GM12878 (cell line): ENCODE results near the gene SLC6A1. TPM values are rescaled to one million over a fixed set of nuclear protein-coding genes. Genes with fewer than 3 reads are reported as not detected.

Source experiments
- ATAC-seq: fragments of 200-7000 bp; cut with Tn5 transposase; 3 replicates; pipeline ENCODE4 v1.9.1; 2020; ENCODE audit warnings: mild to moderate bottlenecking, moderate library complexity
- BruUV-seq: library from RNA; stranded (reverse); fragments of 400-500 nt; replicated peaks from 2 replicates; lab custom pipeline; 2021; lab: Mats Ljungman, UMichigan
- CTCF ChIA-PET: fragments of 300-600 bp; sonication (Branson Sonifier 250); formaldehyde crosslinking; extraction: SDS; loops from one replicate; lab custom pipeline; 2021; ENCODE audit warnings: inconsistent platforms; lab: Yijun Ruan, JAX
- POLR2A ChIA-PET: fragments of 350-600 bp; formaldehyde crosslinking; extraction: SDS; loops from one replicate; lab custom pipeline; 2021; ENCODE audit warnings: inconsistent platforms; lab: Charles Lee
- RAD21 ChIA-PET: fragments of 300-600 bp; sonication (Branson Sonifier 250); formaldehyde crosslinking; loops from one replicate; lab custom pipeline; 2023; ENCODE audit warnings: antibody characterized with exemption; ENCODE audit not compliant: unreplicated experiment; lab: Charles Lee
- SMC1A ChIA-PET: fragments of 300-600 bp; sonication (Branson Sonifier 250); formaldehyde crosslinking; loops from one replicate; lab custom pipeline; 2023; ENCODE audit not compliant: unreplicated experiment, uncharacterized antibody; lab: Charles Lee
- DNase-seq: peaks from one replicate; pipeline ENCODE4 v3.0.0-alpha.2; 2011; ENCODE audit warnings: low read depth, low spot score
- FAIRE-seq: peaks from 3 replicates; lab custom pipeline; 2011; peaks lifted over from hg19 to GRCh38; lab: Jason Lieb, UNC
- H2AFZ ChIP-seq: 2 replicates; pipeline ENCODE4 v1.6.0; 2011; ENCODE audit warnings: low read depth, low read length, control low read depth; ENCODE audit not compliant: control insufficient read depth
- H3K27ac ChIP-seq: 2 replicates; pipeline ENCODE4 v1.5.1; 2011; ENCODE audit warnings: control low read depth; ENCODE audit not compliant: control insufficient read depth, insufficient read depth
- H3K27me3 ChIP-seq, 2 experiments: replicated peaks in 1 of 2; 2 replicates each; pipeline versions ENCODE4 v1.6.0 to v1.6.1; 2011; ENCODE audit warnings: low read length in 1 of 2; ENCODE audit not compliant: control insufficient read depth in 2 of 2, insufficient read depth in 2 of 2
- H3K36me3 ChIP-seq, 2 experiments: 2 replicates each; pipeline ENCODE4 v1.5.1; 2011; ENCODE audit warnings: low read length in 1 of 2; ENCODE audit not compliant: control insufficient read depth in 2 of 2, insufficient read depth in 2 of 2
- H3K4me1 ChIP-seq: 2 replicates; pipeline ENCODE4 v1.6.1; 2011; ENCODE audit warnings: mild to moderate bottlenecking, low read length, moderate library complexity, mixed read lengths; ENCODE audit not compliant: control insufficient read depth, insufficient read depth
- H3K4me2 ChIP-seq: 2 replicates; pipeline ENCODE4 v1.6.0; 2011; ENCODE audit warnings: control low read depth; ENCODE audit not compliant: control insufficient read depth, insufficient read depth
- H3K4me3 ChIP-seq: fragments of 200-600 bp; sonication (generic); 2 replicates; pipeline ENCODE4 v1.5.1; 2016
- H3K79me2 ChIP-seq: 2 replicates; pipeline ENCODE4 v1.6.0; 2011; ENCODE audit warnings: low read length; ENCODE audit not compliant: control insufficient read depth, insufficient read depth
- H3K9ac ChIP-seq: 2 replicates; pipeline ENCODE4 v1.8.0; 2011; ENCODE audit warnings: low read length, control low read depth, mixed read lengths; ENCODE audit not compliant: control insufficient read depth, insufficient read depth
- H3K9me3 ChIP-seq: replicated peaks from 3 replicates; pipeline ENCODE4 v1.5.1; 2011; ENCODE audit warnings: mild to moderate bottlenecking, low read length; ENCODE audit not compliant: control insufficient read depth, insufficient read depth
- H4K20me1 ChIP-seq: 2 replicates; pipeline ENCODE4 v1.6.0; 2011; ENCODE audit not compliant: control insufficient read depth, insufficient read depth
- ATF7 ChIP-seq: fragments of 450-650 bp; IDR thresholded peaks from 2 replicates; pipeline ENCODE4 v1.6.1; 2016; ENCODE audit warnings: low read depth, mild to moderate bottlenecking
- BCL3 ChIP-seq: IDR thresholded peaks from 2 replicates; pipeline ENCODE4 v1.6.1; 2011; ENCODE audit warnings: borderline replicate concordance, low read depth, mild to moderate bottlenecking, moderate library complexity, low read length; ENCODE audit not compliant: insufficient read depth, poor library complexity, severe bottlenecking
- ESRRA ChIP-seq: IDR thresholded peaks from 2 replicates; pipeline ENCODE4 v1.6.1; 2012; ENCODE audit warnings: mild to moderate bottlenecking, low read length, improper control_type of control experiment
- ETV6 ChIP-seq, 2 experiments: fragments of 450-650 bp in 1 of 2; IDR thresholded peaks in 1 of 2; conservative IDR thresholded peaks in 1 of 2; 2 replicates each; pipeline ENCODE4 v1.6.1; 2014; ENCODE audit warnings: antibody characterized with exemption in 1 of 2, borderline replicate concordance in 1 of 2, low read depth in 1 of 2, mild to moderate bottlenecking in 1 of 2, moderate library complexity in 1 of 2
- GABPA ChIP-seq: IDR thresholded peaks from 2 replicates; pipeline ENCODE4 v1.6.1; 2014; ENCODE audit warnings: antibody characterized with exemption, low read depth, mild to moderate bottlenecking, inconsistent platforms
- MTA2 ChIP-seq: fragments of 450-650 bp; IDR thresholded peaks from 2 replicates; pipeline ENCODE4 v1.6.1; 2016; ENCODE audit warnings: low read depth, mild to moderate bottlenecking, moderate library complexity
- RAD51 ChIP-seq: fragments of 450-650 bp; IDR thresholded peaks from 2 replicates; pipeline ENCODE4 v1.6.1; 2016; ENCODE audit warnings: moderate library complexity, mild to moderate bottlenecking, inconsistent platforms
- RBBP5 ChIP-seq: fragments of 200-600 bp; sonication (generic); conservative IDR thresholded peaks from 2 replicates; pipeline ENCODE4 v1.6.1; 2016
- SP1 ChIP-seq: IDR thresholded peaks from one replicate; pipeline ENCODE4 v1.6.1; 2011; ENCODE audit warnings: low read depth, low read length
- SUZ12 ChIP-seq: fragments of 200-600 bp; sonication (generic); IDR thresholded peaks from one replicate; pipeline ENCODE4 v1.6.1; 2018; ENCODE audit warnings: antibody characterized with exemption, mild to moderate bottlenecking; ENCODE audit not compliant: unreplicated experiment
- TCF3 ChIP-seq: IDR thresholded peaks from 2 replicates; pipeline ENCODE4 v1.6.1; 2012; ENCODE audit warnings: low read depth, mild to moderate bottlenecking, low read length, borderline replicate concordance; ENCODE audit not compliant: insufficient read depth
- USF1 ChIP-seq: IDR thresholded peaks from 2 replicates; pipeline ENCODE4 v1.6.1; 2011; ENCODE audit warnings: borderline replicate concordance, low read depth, mild to moderate bottlenecking, moderate library complexity, mixed read lengths, low read length; ENCODE audit not compliant: insufficient read depth; ENCODE audit errors: extremely low read length
- ZBTB40 ChIP-seq: fragments of 450-650 bp; IDR thresholded peaks from 2 replicates; pipeline ENCODE4 v1.6.1; 2016; ENCODE audit warnings: mild to moderate bottlenecking, moderate library complexity, borderline replicate concordance
- ZZZ3 ChIP-seq: IDR thresholded peaks from 2 replicates; pipeline ENCODE4 v1.6.1; 2011; ENCODE audit warnings: low read depth; ENCODE audit not compliant: control insufficient read depth, insufficient read length
- WGBS: methylation state at CpG from one replicate; pipeline ENCODE4 v1.1.6; 2016; ENCODE audit warnings: low lambda C conversion rate; ENCODE audit not compliant: insufficient replicate concordance, insufficient coverage; ENCODE audit errors: missing lambda C conversion rate; 5-methylcytosine and 5-hydroxymethylcytosine counted together
- in situ Hi-C: fragments of 300-500 bp; cut with MboI; formaldehyde crosslinking; loops from 9 replicates; pipeline ENCODE4 v1.14.3; 2018; ENCODE audit warnings: mixed read lengths
- intact Hi-C: fragments of 100-400 bp; cut with micrococcal nuclease; formaldehyde crosslinking; loops from one replicate; pipeline ENCODE4 v1.14.2; 2022; ENCODE audit not compliant: unreplicated experiment
- polyA plus RNA-seq, 11 experiments: library from polyadenylated mRNA; depleted of rRNA in 4 of 11; unstranded in 6 of 11; stranded (reverse) in 5 of 11; fragments of >200 nt; fragmentation: Nextera tagmentation in 4 of 11; fragmentation: Illumina TruSeq in 1 of 11; extraction: Ambion mirVana in 4 of 11; extraction: Trizol in 1 of 11; gene quantifications; 1 replicate in 1 of 11; 2 replicates in 10 of 11; pipeline versions ENCODE4 v1.2.1 to v1.2.3, GENCODE V29; 2011 to 2016; ENCODE audit warnings: inconsistent platforms in 2 of 11, missing spikeins in 2 of 11, low read depth in 1 of 11
- total RNA-seq, 4 experiments: library from RNA; depleted of rRNA in 3 of 4; stranded (reverse); fragments of >200 nt in 3 of 4; fragmentation: Illumina TruSeq in 1 of 4; extraction: Trizol in 1 of 4; gene quantifications; 2 replicates each; pipeline versions ENCODE4 v1.2.1 to v1.2.3, GENCODE V29; 2013 to 2021
- TF ChIP-seq, protein P1 (sequence below): IDR thresholded peaks from 2 replicates; pipeline ENCODE4 v1.6.1; 2012; ENCODE audit warnings: mild to moderate bottlenecking, low read depth, low read length

Gene SLC6A1
- total and polyA plus RNA-seq, 10 of the 15 experiments (the other 5 are each of a cell fraction or from before 2014, with no cell fraction given) = not detected

DNA sequence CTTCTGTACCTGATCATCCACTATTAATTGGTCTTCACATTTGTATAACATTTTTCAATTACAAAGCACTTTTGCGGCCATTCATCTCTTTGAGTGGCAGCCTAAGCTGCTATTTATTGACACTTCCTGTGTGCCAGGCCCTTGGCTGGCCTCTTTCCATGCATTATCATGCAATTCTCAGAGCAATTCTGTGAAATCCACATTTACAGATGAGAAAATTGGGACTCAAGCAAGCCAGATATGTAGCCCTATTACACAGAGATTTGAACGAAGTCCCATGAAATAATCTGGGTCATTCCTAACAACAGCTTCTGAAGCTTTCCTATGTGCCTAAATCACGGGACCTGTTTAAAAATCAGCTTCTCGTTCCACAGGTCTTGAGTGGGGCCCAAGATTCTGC is 17.4 kb downstream of the SLC6A1 start:
- Histone ChIP-seq H3K27me3 (peaks cover 0 to 2% of the 10 kb centered on the region in 2 experiments; a peak in 2 of 4 replicates), H4K20me1 (no peaks in the 10 kb centered on the region), H3K36me3 (no peaks in the 10 kb centered on the region), H3K9me3 (no peaks in the 10 kb centered on the region; the same call in 2 of the 3 replicates), H3K4me2 (no peak overlapping the region), H3K27ac (no peak overlapping the region), H3K79me2 (no peaks in the 10 kb centered on the region), H2AFZ (no peak overlapping the region), H3K4me1 (no peaks in the 10 kb centered on the region), H3K4me3 (no peak overlapping the region), H3K9ac (no peak overlapping the region)
- 34% methylated on average over 4 of the region's 4 CpGs for WGBS
- no TSS peak for BruUV-seq
- ChIA-PET POLR2A (no interaction called here), RAD21 (no interaction called here), CTCF (no interaction called here), SMC1A (no interaction called here)
- ATAC-seq (no peak), FAIRE-seq (no peak), DNase-seq (no peak)
- intact Hi-C loops (no loop called here), in situ Hi-C loops (no loop called here)
- TF ChIP-seq GABPA = no peak
- TF ChIP-seq RBBP5 = no peak
- no peak for TF ChIP-seq ETV6 (conservative IDR thresholded peaks at IDR 0.05 in 1 of 2, IDR thresholded peaks at IDR 0.05 in 1 of 2; ENCODE audit: borderline replicate concordance in 1 of 2, low read depth in 1 of 2)
- TF ChIP-seq RAD51 = no peak
- no peak for TF ChIP-seq ZZZ3
- no peak for TF ChIP-seq SUZ12
- no peak for TF ChIP-seq SP1
- no peak for TF ChIP-seq MTA2
- TF ChIP-seq ZBTB40 = no peak
- no peak for TF ChIP-seq ESRRA
- no peak for TF ChIP-seq USF1
- no peak for TF ChIP-seq BCL3
- no peak for TF ChIP-seq TCF3
- TF ChIP-seq, protein P1, sequence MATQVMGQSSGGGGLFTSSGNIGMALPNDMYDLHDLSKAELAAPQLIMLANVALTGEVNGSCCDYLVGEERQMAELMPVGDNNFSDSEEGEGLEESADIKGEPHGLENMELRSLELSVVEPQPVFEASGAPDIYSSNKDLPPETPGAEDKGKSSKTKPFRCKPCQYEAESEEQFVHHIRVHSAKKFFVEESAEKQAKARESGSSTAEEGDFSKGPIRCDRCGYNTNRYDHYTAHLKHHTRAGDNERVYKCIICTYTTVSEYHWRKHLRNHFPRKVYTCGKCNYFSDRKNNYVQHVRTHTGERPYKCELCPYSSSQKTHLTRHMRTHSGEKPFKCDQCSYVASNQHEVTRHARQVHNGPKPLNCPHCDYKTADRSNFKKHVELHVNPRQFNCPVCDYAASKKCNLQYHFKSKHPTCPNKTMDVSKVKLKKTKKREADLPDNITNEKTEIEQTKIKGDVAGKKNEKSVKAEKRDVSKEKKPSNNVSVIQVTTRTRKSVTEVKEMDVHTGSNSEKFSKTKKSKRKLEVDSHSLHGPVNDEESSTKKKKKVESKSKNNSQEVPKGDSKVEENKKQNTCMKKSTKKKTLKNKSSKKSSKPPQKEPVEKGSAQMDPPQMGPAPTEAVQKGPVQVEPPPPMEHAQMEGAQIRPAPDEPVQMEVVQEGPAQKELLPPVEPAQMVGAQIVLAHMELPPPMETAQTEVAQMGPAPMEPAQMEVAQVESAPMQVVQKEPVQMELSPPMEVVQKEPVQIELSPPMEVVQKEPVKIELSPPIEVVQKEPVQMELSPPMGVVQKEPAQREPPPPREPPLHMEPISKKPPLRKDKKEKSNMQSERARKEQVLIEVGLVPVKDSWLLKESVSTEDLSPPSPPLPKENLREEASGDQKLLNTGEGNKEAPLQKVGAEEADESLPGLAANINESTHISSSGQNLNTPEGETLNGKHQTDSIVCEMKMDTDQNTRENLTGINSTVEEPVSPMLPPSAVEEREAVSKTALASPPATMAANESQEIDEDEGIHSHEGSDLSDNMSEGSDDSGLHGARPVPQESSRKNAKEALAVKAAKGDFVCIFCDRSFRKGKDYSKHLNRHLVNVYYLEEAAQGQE = no peak
- TF ChIP-seq ATF7 = no peak
